Measurements from ENCODE around the gene LAMA2. TPM values are rescaled to one million over a fixed set of nuclear protein-coding genes. Genes with fewer than 3 reads are reported as not detected.

The LAMA2 gene
- total RNA-seq, 1 experiment from 2014 or later, result 8.2 TPM

- ChIA-PET POLR2A (no interaction called here), CTCF (interaction anchor here (1.8 kb wide), 1 partner anchor 10 kb away, joined by 4 read pairs; no protein-coding TSS in a partner anchor)
- no peaks in the 10 kb centered on the region for H3K79me2 ChIP-seq (ENCODE audit: insufficient read depth, low read length)
Observed at GRCh38 chr6:129270450-129270849, 387.5 kb downstream of the LAMA2 start.

More at GRCh38 chr6:129270450-129270849, 387.5 kb downstream of the LAMA2 start:
- DNase-seq (ENCODE audit: low read depth, low spot score) (no peak), ATAC-seq (no peak)
- no peak overlapping the region for H2AFZ ChIP-seq (ENCODE audit: low read depth, low read length, poor library complexity, severe bottlenecking)
- RAD21 ChIA-PET (ENCODE audit: low non-redundant PET in 1 of 2, low total read pairs in 2 of 2, uncharacterized antibody in 2 of 2, unreplicated experiment in 2 of 2), result no interaction called here
- H3K9me2 ChIP-seq (ENCODE audit: insufficient read depth), result no peaks in the 10 kb centered on the region
- H3K4me3 ChIP-seq (replicated peaks in 1 of 2; ENCODE audit: low read depth in 1 of 2, low read length in 2 of 2), result no peak overlapping the region
- no peak overlapping the region for H3K4me2 ChIP-seq (ENCODE audit: low read length)
- no peaks in the 10 kb centered on the region for H3K27me3 ChIP-seq (ENCODE audit: insufficient read depth, low read length)
- no TSS peak for BruUV-seq (replicated peaks)
- TF ChIP-seq, protein P1, sequence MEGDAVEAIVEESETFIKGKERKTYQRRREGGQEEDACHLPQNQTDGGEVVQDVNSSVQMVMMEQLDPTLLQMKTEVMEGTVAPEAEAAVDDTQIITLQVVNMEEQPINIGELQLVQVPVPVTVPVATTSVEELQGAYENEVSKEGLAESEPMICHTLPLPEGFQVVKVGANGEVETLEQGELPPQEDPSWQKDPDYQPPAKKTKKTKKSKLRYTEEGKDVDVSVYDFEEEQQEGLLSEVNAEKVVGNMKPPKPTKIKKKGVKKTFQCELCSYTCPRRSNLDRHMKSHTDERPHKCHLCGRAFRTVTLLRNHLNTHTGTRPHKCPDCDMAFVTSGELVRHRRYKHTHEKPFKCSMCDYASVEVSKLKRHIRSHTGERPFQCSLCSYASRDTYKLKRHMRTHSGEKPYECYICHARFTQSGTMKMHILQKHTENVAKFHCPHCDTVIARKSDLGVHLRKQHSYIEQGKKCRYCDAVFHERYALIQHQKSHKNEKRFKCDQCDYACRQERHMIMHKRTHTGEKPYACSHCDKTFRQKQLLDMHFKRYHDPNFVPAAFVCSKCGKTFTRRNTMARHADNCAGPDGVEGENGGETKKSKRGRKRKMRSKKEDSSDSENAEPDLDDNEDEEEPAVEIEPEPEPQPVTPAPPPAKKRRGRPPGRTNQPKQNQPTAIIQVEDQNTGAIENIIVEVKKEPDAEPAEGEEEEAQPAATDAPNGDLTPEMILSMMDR (IDR thresholded peaks at IDR 0.05 in 2 of 3, conservative IDR thresholded peaks at IDR 0.05 in 1 of 3; ENCODE audit: borderline replicate concordance in 1 of 3, insufficient read depth in 1 of 3, low read depth in 2 of 3, low read length in 2 of 3), result no peak
- TF ChIP-seq, protein P2, sequence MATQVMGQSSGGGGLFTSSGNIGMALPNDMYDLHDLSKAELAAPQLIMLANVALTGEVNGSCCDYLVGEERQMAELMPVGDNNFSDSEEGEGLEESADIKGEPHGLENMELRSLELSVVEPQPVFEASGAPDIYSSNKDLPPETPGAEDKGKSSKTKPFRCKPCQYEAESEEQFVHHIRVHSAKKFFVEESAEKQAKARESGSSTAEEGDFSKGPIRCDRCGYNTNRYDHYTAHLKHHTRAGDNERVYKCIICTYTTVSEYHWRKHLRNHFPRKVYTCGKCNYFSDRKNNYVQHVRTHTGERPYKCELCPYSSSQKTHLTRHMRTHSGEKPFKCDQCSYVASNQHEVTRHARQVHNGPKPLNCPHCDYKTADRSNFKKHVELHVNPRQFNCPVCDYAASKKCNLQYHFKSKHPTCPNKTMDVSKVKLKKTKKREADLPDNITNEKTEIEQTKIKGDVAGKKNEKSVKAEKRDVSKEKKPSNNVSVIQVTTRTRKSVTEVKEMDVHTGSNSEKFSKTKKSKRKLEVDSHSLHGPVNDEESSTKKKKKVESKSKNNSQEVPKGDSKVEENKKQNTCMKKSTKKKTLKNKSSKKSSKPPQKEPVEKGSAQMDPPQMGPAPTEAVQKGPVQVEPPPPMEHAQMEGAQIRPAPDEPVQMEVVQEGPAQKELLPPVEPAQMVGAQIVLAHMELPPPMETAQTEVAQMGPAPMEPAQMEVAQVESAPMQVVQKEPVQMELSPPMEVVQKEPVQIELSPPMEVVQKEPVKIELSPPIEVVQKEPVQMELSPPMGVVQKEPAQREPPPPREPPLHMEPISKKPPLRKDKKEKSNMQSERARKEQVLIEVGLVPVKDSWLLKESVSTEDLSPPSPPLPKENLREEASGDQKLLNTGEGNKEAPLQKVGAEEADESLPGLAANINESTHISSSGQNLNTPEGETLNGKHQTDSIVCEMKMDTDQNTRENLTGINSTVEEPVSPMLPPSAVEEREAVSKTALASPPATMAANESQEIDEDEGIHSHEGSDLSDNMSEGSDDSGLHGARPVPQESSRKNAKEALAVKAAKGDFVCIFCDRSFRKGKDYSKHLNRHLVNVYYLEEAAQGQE (IDR thresholded peaks at IDR 0.05; ENCODE audit: low read depth), result no peak
- no peak for TF ChIP-seq RAD21 (IDR thresholded peaks at IDR 0.05; ENCODE audit: low read depth)
- TF ChIP-seq ELF1 (IDR thresholded peaks at IDR 0.05; ENCODE audit: borderline replicate concordance, low read depth), result no peak
- no peak for TF ChIP-seq SP1 (IDR thresholded peaks at IDR 0.05; ENCODE audit: low read depth)
- no peak for TF ChIP-seq CEBPB (IDR thresholded peaks at IDR 0.05; ENCODE audit: low read depth)
- no peak for TF ChIP-seq ZFX (IDR thresholded peaks at IDR 0.05)
- no peak for TF ChIP-seq YY1 (IDR thresholded peaks at IDR 0.05; ENCODE audit: extremely low read depth, insufficient replicate concordance, low read depth, low read length)
- TF ChIP-seq MAX (IDR thresholded peaks at IDR 0.05), result no peak
- TF ChIP-seq ZBTB33 (IDR thresholded peaks at IDR 0.05; ENCODE audit: extremely low read depth, insufficient replicate concordance, low read length), result no peak
- no peak overlapping the region for H3K27ac ChIP-seq (ENCODE audit: low read depth, low read length)
- no peaks in the 10 kb centered on the region for H4K20me1 ChIP-seq (ENCODE audit: insufficient read depth)
- H3K4me1 ChIP-seq (ENCODE audit: control insufficient read depth in 1 of 2, insufficient read depth in 2 of 2, low read length in 2 of 2), result no peaks in the 10 kb centered on the region
- no peaks in the 10 kb centered on the region for H3K9me3 ChIP-seq (ENCODE audit: control insufficient read depth in 1 of 2, insufficient read depth in 1 of 2, low read depth in 1 of 2, low read length in 2 of 2)
- H3K9ac ChIP-seq (ENCODE audit: low read length), result no peak overlapping the region
- H3K36me3 ChIP-seq (ENCODE audit: control insufficient read depth in 1 of 2, insufficient read depth in 2 of 2, low read length in 2 of 2), result no peaks in the 10 kb centered on the region
- intact Hi-C loops (cut with micrococcal nuclease), result no loop called here
